HK-2 (cell line): ENCODE data around the gene LLCFC1.

Experiments used
- DNase-seq: peaks from one replicate; pipeline ENCODE4 v3.0.0-alpha.2; 2018; ENCODE audit not compliant: unreplicated experiment

LLCFC1 gene

GRCh38 chr7:142939226-142939910 is at the start of gene LLCFC1:
Gene LLCFC1 (plus strand): TSS chr7:142939484. CDS start chr7:142939622, 138 bp downstream.
- DNase-seq: no peak

- no peak for DNase-seq
These were observed 49.5 kb upstream of the LLCFC1 start for GRCh38 chr7:142889816-142890215.

DNA sequence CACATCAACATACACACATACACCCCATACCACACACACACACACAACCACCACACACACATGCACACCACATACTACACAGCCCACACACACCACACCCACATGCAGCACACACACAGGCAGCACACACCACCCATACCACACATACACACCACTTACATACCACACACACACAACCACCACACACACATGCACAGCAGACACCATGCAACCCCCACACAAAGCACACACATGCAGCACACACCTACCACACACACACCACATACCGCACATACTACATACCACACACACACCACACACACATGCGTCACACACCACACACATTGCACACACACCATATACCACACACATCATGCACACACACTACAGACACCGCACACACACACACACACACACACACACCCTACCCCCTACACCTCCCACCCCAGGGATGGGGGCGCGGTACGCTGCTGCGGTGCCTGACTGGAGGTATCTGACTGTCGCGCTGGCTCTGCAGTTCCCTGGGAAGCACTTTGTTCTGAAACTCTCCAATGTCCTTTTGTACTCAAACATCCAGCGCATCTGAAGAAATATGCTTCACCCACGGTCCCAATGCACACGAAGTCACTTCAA is 48.3 kb upstream of the LLCFC1 start:
- DNase-seq: no peak

- DNase-seq: no peak
These were observed 47.7 kb upstream of the LLCFC1 start for GRCh38 chr7:142891490-142892082.

DNA sequence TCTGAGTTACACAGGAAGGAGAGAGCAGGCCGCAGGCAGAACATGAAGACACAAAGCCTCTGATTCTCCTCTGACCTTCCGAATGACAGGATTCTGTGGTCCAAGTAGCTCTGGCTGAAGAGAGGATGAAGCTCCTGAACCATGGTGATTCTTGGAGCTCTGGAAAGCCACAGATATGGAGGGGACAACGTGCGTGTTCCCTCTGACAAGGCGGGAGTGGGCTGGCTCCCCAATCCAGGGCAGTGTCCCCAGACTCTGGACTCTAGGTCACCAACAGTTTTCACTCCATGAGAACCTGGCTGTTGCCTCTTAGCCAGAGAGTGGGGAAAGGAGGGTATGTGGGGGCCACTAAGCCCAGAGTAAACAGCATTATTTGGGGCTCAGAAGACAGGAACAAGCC is 46.3 kb upstream of the LLCFC1 start:
- no peak for DNase-seq

DNA sequence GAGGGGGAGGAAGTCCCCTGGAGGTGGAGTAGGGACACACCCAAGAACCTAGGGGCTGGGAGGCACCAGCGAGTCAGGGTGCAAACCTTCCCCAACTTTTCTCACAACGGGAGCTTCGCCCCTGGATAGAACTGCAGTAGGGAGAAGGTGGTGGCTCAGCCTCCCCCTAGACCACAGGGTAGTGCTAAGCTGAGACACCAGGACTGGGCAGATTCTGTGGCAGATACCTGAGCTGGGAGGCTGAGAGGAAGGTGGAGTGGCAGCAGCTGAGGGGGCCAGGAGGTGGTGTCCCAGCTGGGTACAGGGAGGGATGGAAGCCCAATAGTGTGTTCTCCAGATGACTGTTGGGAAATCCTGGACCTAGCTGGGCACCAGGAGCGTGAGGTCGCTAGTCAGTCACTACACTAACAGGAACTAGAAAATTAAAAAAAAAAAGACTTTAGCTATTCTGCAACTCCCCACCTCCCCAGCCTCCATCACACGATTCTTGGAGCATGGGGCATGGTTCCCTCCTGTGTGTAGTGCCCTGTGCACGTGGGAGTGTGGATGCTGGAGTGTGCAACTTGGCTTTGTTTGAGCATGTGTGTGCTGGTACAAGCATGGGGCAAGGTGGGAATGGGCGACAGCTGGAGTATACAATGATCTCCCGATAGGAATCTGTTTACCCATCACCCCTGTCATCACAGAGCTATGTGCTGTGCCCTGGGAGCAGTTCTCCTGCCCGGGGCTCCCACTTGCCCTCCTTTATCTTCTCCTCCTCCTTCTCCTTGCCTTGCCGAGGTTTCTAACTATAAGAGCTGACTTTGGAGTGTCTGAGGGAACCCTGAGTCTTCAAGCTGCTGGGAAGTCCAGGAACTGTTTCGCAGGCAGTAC is 44.9 kb upstream of the LLCFC1 start:
- DNase-seq: no peak

DNA sequence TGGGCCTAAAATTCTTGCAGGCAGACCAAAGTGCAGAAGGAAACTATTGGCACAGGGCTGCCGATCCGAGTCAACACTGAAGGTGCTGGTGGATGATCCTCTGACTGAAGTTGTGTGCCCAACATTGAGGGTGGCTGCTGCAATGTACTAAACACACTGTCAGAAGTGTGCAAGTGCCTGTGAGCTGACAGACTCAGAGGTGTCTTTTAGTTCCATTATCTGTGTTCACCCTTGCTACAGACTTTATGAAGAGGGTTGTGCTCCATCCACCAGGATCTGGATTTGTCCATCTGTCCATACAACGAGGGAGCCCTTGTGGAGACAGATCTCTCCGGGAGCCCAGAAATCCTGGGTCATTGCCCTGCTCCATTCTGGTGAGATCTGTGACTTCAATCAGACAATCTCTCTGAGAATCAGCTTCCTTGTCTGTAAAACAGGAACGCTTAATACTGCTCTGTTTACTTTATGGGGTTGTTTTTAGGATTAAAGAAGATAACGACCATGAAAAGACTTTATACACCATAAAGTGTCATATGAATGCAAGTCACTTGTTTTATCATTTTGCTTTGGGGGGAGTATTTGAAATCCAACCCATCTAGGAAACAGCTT is 44.2 kb upstream of the LLCFC1 start:
- DNase-seq: no peak

- no peak for DNase-seq
These were observed 43.1 kb upstream of the LLCFC1 start for GRCh38 chr7:142896151-142896550.

- DNase-seq: no peak
These were observed 42.4 kb upstream of the LLCFC1 start for GRCh38 chr7:142896741-142897379.

GRCh38 chr7:142897691-142898090 is 41.6 kb upstream of the LLCFC1 start:
- no peak for DNase-seq

DNA sequence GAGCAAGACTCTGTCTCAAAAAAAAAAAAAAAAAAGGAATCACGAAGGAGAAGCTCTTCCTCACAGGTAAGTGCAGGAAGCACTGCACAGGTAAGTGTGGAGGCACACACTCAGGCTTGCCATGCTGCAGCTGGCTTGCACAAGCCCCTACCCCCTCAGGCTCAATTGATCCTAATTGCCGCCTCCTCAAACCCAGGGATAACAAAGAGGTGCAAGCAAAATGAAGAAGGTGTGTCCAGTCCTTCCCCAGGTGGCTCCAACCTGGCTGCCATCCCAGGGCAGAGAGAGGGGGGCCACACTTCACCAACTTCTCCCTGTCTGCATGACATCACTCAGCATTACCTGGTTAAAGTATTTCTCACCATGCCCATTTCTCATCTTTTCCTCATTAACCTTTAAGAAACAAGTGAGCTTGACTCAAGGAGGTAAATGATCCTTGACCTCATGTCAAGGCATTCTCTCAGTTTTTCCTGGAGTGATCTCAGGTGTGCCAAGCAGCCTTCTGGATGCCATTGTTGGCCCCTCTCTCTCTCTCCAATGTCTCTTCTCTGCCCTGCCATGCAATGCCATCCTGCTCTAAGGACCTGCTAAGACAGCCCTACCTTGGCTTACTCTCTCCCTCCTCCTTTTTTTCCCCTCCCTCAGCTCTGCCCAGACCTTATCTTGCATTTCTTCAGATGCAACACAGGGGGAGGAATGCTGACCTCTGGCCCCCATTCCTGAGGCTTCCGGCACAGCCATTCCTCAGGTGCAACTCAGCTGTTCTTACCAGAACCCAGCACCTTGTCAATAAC is 40.7 kb upstream of the LLCFC1 start:
- DNase-seq: no peak

DNA sequence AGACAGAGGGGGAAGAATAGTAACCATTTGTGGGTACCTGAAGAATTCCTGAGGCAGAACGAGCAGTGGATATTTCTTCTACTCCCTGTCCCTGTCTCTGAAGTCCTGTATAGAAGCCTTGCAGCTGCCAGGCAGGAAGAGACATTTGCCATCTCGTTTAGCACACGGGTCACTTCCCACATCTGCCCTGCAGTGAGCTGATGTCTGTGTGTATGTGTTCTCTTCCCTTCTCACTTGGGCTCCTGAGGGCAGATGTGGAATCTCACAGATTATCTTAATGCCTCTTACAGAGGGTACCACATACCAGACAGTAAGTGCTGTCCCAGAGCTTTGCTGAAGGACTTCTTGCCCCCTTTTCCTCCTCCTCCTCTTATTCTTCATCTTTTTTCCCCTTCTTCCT is 39.6 kb upstream of the LLCFC1 start:
- DNase-seq: no peak

- DNase-seq: no peak
These were observed 37.6 kb upstream of the LLCFC1 start for GRCh38 chr7:142901426-142902259.

DNA sequence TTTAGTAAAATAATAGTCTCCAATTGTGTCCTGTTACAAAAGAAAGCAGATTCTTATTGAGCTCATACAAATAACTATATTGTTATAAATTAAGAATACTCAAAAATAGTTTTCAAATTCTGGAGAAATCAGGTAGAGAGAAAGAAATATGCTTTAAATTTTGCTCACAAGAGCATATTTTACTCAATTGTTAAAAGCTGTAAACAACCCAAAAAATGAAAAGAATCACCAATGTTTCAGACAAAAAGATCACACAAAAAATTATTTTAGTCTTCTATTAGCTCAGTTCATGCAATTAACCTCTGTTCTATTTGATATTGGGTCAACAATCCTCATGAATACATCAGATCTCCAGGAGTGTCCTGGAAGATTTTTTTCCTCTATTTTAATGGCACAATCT is 35.2 kb upstream of the LLCFC1 start:
- DNase-seq: no peak

GRCh38 chr7:142905759-142906158 is 33.5 kb upstream of the LLCFC1 start:
- DNase-seq: no peak

DNA sequence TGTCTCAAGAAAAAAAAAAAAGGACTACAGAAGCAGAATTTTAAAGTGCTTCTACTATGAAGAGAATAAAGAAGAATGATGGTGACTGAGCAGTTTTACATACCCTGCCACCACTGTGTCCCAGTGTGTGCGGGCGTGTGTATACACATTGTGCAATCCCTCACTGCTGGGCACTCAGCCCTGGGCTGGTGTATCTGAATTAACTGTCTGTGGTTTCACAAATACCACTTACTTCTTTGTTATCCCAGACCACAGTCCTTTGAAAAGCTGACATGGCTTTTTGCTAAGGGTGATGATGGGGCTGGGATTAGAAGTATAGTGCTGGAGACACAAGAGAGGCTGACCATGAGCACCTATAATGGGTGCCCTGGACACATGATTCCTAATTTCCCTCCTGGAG is 32.6 kb upstream of the LLCFC1 start:
- no peak for DNase-seq

DNA sequence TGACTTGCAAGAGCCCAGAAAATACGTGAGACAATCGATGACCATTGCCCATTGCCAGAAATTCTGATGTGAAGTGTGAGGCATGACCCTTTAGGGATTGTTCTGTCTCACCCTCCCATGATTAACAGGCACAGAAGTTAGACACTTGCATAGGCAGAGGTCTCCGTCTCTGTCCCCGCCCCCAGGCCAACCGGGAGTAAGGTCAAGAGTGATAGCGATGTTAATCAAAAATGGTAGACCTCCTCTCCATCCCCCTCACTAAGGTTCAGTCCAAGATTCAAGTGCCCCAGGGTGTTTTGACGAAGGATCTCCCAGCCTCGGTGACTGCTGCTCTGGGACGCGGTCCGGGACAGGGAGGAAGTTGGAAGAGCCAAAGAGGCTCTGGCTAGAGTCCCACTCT is 31.0 kb upstream of the LLCFC1 start:
- DNase-seq: no peak

GRCh38 chr7:142908921-142909890 is 30.1 kb upstream of the LLCFC1 start:
- no peak for DNase-seq

- no peak for DNase-seq
These were observed 29.3 kb upstream of the LLCFC1 start for GRCh38 chr7:142910031-142910433.
